B cell (primary cell): ENCODE data around the gene EIF3A.

Source experiments
- CTCF ChIP-seq: fragments of 200-600 bp; IDR thresholded peaks from one replicate; pipeline ENCODE4 v1.8.0; 2022; ENCODE audit warnings: antibody characterized with exemption, mild to moderate bottlenecking
- EZH2 ChIP-seq: IDR thresholded peaks from 2 replicates; pipeline ENCODE4 v1.6.1; 2012; ENCODE audit warnings: borderline replicate concordance, low read depth, mild to moderate bottlenecking, moderate library complexity, low read length; ENCODE audit not compliant: insufficient read depth, poor library complexity, severe bottlenecking

GRCh38 chr10:119113751-119114732 is 33.4 kb upstream of the EIF3A start:
- TF ChIP-seq CTCF (no peak), EZH2 (no peak)
